HepG2 (cell line): Measurements from ENCODE around the gene SLC12A3. TPM values are rescaled to one million over a fixed set of nuclear protein-coding genes. Genes with fewer than 3 reads are reported as not detected.
A peak's percentile ranks its signal among the peaks of the same experiment; 100 is the strongest.

Source experiments
- ATAC-seq: fragments of 200-7000 bp; cut with Tn5 transposase; 3 replicates; pipeline ENCODE4 v1.9.1; 2020; ENCODE audit warnings: mild to moderate bottlenecking, moderate library complexity
- BruUV-seq: library from RNA; stranded (reverse); fragments of 400-500 nt; replicated peaks from 2 replicates; lab custom pipeline; 2021; lab: Mats Ljungman, UMichigan
- CTCF ChIA-PET: fragments of 300-600 bp; formaldehyde crosslinking; extraction: SDS; loops from one replicate; lab custom pipeline; 2021; ENCODE audit warnings: low total read pairs, inconsistent platforms, low intra/inter-chr PET ratio; lab: Yijun Ruan, JAX
- POLR2A ChIA-PET: fragments of 350-600 bp; sonication (Branson Sonifier 250); formaldehyde crosslinking; loops from one replicate; lab custom pipeline; 2020; ENCODE audit warnings: antibody characterized with exemption, inconsistent platforms; lab: Yijun Ruan, JAX
- DNase-seq: peaks from one replicate; pipeline ENCODE4 v3.0.0-alpha.2; 2015; ENCODE audit warnings: low spot score
- FAIRE-seq: peaks from 3 replicates; lab custom pipeline; 2011; peaks lifted over from hg19 to GRCh38; lab: Jason Lieb, UNC
- H2AFZ ChIP-seq: one replicate; pipeline ENCODE4 v1.6.1; 2011; ENCODE audit warnings: low read length, inconsistent platforms
- H3K27ac ChIP-seq: fragments of 300-600 bp; 3 replicates; pipeline ENCODE4 v1.8.0; 2011; ENCODE audit warnings: mixed run types, mild to moderate bottlenecking, mixed read lengths, low read length, inconsistent platforms; ENCODE audit not compliant: insufficient read depth; ENCODE audit errors: extremely low read length
- H3K27me3 ChIP-seq, 2 experiments: fragments of 200-600 bp in 1 of 2; 2 replicates in 1 of 2; 3 replicates in 1 of 2; pipeline versions ENCODE4 v1.6.0 to v1.8.0; 2011; ENCODE audit warnings: low read length in 2 of 2, mild to moderate bottlenecking in 2 of 2, moderate library complexity in 2 of 2, inconsistent platforms in 1 of 2; ENCODE audit not compliant: insufficient read depth in 2 of 2, control insufficient read depth in 1 of 2
- H3K36me3 ChIP-seq, 2 experiments: fragments of 200-600 bp in 1 of 2; replicated peaks in 1 of 2; 2 replicates in 1 of 2; 3 replicates in 1 of 2; pipeline versions ENCODE4 v1.5.1 to v1.8.0; 2011; ENCODE audit warnings: low read length in 2 of 2, inconsistent platforms in 1 of 2; ENCODE audit not compliant: insufficient read depth in 2 of 2, control insufficient read depth in 1 of 2
- H3K4me1 ChIP-seq: 2 replicates; pipeline ENCODE4 v1.5.1; 2012; ENCODE audit warnings: low read length, inconsistent platforms; ENCODE audit not compliant: insufficient read depth
- H3K4me2 ChIP-seq: 2 replicates; pipeline ENCODE4 v1.6.0; 2011; ENCODE audit warnings: low read depth, low read length, inconsistent platforms
- H3K4me3 ChIP-seq, 3 experiments: fragments of 200-600 bp in 1 of 3; sonication (generic), shearing (Covaris generic) in 1 of 3; replicated peaks in 1 of 3; 2 replicates each; pipeline ENCODE4 v1.5.1; 2011 to 2016; ENCODE audit warnings: low read length in 3 of 3, inconsistent platforms in 2 of 3, low read depth in 2 of 3, mild to moderate bottlenecking in 2 of 3, control low read depth in 1 of 3, mixed read lengths in 1 of 3; ENCODE audit not compliant: insufficient read depth in 1 of 3
- H3K79me2 ChIP-seq: one replicate; pipeline ENCODE4 v1.6.1; 2011; ENCODE audit warnings: low read length, inconsistent platforms; ENCODE audit not compliant: insufficient read depth
- H3K9ac ChIP-seq: 2 replicates; pipeline ENCODE4 v1.6.0; 2011; ENCODE audit warnings: mild to moderate bottlenecking, low read depth, low read length, inconsistent platforms; ENCODE audit not compliant: insufficient read depth
- H3K9me3 ChIP-seq: 2 replicates; pipeline ENCODE4 v1.5.1; 2012; ENCODE audit warnings: mild to moderate bottlenecking, low read length
- H4K20me1 ChIP-seq: 2 replicates; pipeline ENCODE4 v1.6.0; 2011; ENCODE audit warnings: inconsistent platforms, mild to moderate bottlenecking, low read length, moderate library complexity; ENCODE audit not compliant: insufficient read depth
- ASH2L ChIP-seq: fragments of 300-600, 200-600 bp; sonication (generic); IDR thresholded peaks from 2 replicates; pipeline ENCODE4 v1.7.0; 2017; ENCODE audit warnings: low read depth, mild to moderate bottlenecking, moderate library complexity, mixed read lengths, low read length; ENCODE audit not compliant: insufficient read length
- EHMT2 ChIP-seq: fragments of 200-600 bp; sonication (generic); IDR thresholded peaks from 2 replicates; pipeline ENCODE4 v1.7.0; 2017; ENCODE audit warnings: antibody characterized with exemption, low read depth, low read length, borderline replicate concordance
- FOXO1 ChIP-seq: sonication (generic); formaldehyde crosslinking; IDR thresholded peaks from 2 replicates; pipeline ENCODE4 v1.4.0; 2020; ENCODE audit warnings: missing genetic modification reagents
- HOXD1 ChIP-seq: sonication (generic); formaldehyde crosslinking; IDR thresholded peaks from 2 replicates; pipeline ENCODE4 v1.5.0; 2020; ENCODE audit warnings: missing genetic modification reagents
- RCOR2 ChIP-seq: IDR thresholded peaks from 2 replicates; pipeline ENCODE4 v1.6.1; 2016; ENCODE audit warnings: missing biosample characterization, missing genetic modification reagents
- SALL1 ChIP-seq: sonication (generic); formaldehyde crosslinking; IDR thresholded peaks from 2 replicates; pipeline ENCODE4 v1.8.0; 2022; ENCODE audit warnings: mild to moderate bottlenecking, missing genetic modification reagents
- SKIL ChIP-seq: sonication (generic); formaldehyde crosslinking; IDR thresholded peaks from 2 replicates; pipeline ENCODE4 v1.8.0; 2022; ENCODE audit warnings: missing genetic modification reagents, mild to moderate bottlenecking, moderate library complexity, borderline replicate concordance
- SOX6 ChIP-seq, 2 experiments: fragments of 450-650 bp in 1 of 2; sonication (generic) in 1 of 2; formaldehyde crosslinking in 1 of 2; IDR thresholded peaks; 2 replicates each; pipeline versions ENCODE4 v1.4.0 to v1.6.1; 2017 to 2020; ENCODE audit warnings: antibody characterized with exemption in 1 of 2, mild to moderate bottlenecking in 1 of 2, missing genetic modification reagents in 1 of 2
- ZBTB4 ChIP-seq: sonication (generic); formaldehyde crosslinking; IDR thresholded peaks from 2 replicates; pipeline ENCODE4 v1.4.0; 2020; ENCODE audit warnings: missing genetic modification reagents, mild to moderate bottlenecking, borderline replicate concordance
- ZEB1 ChIP-seq: IDR thresholded peaks from 2 replicates; pipeline ENCODE4 v1.6.1; 2012; ENCODE audit warnings: mild to moderate bottlenecking, low read depth, inconsistent platforms; ENCODE audit not compliant: insufficient replicate concordance
- ZFYVE20 ChIP-seq: sonication (generic); formaldehyde crosslinking; IDR thresholded peaks from 2 replicates; pipeline ENCODE4 v1.8.0; 2023; ENCODE audit warnings: low read depth, mild to moderate bottlenecking, moderate library complexity, missing genetic modification reagents, borderline replicate concordance
- ZSCAN25 ChIP-seq: sonication (generic); formaldehyde crosslinking; IDR thresholded peaks from 2 replicates; pipeline ENCODE4 v1.8.0; 2022; ENCODE audit warnings: mild to moderate bottlenecking, missing genetic modification reagents
- WGBS: methylation state at CpG from one replicate; pipeline ENCODE4 v1.1.6; 2017; ENCODE audit warnings: low lambda C conversion rate; 5-methylcytosine and 5-hydroxymethylcytosine counted together
- in situ Hi-C: cut with HindIII; loops from 2 replicates; pipeline ENCODE4 v1.10.0; 2017; ENCODE audit warnings: low pct_unique_long_range_greater_than_20kb; ENCODE audit not compliant: extremely low pct_ligation_motif_present
- intact Hi-C: fragments of 100-400 bp; cut with micrococcal nuclease; formaldehyde crosslinking; loops from one replicate; pipeline ENCODE4 v1.10.0; 2022; ENCODE audit not compliant: unreplicated experiment
- polyA plus RNA-seq, 8 experiments: library from polyadenylated mRNA; depleted of rRNA in 3 of 8; stranded (reverse) in 7 of 8; unstranded in 1 of 8; fragments of >200 nt; fragmentation: Illumina TruSeq in 4 of 8; extraction: Trizol in 4 of 8; gene quantifications; 2 replicates each; pipeline versions ENCODE4 v1.2.1 to v1.2.3, GENCODE V29; 2011 to 2016; ENCODE audit warnings: low read depth in 4 of 8, missing spikeins in 1 of 8, mixed read lengths in 1 of 8; ENCODE audit not compliant: insufficient read depth in 1 of 8
- total RNA-seq, 5 experiments: library from RNA; depleted of rRNA; stranded (reverse); fragments of >200 nt; fragmentation: Illumina TruSeq; extraction: Trizol; gene quantifications; 2 replicates each; pipeline ENCODE4 v1.2.3, GENCODE V29; 2016; ENCODE audit warnings: low read depth in 1 of 5

The SLC12A3 gene
- total and polyA plus RNA-seq, 2 of the 13 experiments (the other 11 are each of a cell fraction or from before 2014, with no cell fraction given), result 6.2 TPM; not detected in 1

GRCh38 chr16:56838622-56839337, 26.2 kb upstream of the SLC12A3 start:
- Histone ChIP-seq H3K4me1 (peaks cover 76% of the 10 kb centered on the region), H3K4me3 (no peak overlapping the region), H3K36me3 (peaks cover 14 to 57% of the 10 kb centered on the region in 2 experiments), H3K9me3 (no peaks in the 10 kb centered on the region), H3K79me2 (no peaks in the 10 kb centered on the region), H3K4me2 (peak overlapping the region; percentile 39), H4K20me1 (no peaks in the 10 kb centered on the region), H3K27me3 (no peaks in the 10 kb centered on the region), H3K27ac (peak overlapping the region; percentile 75), H2AFZ (no peak overlapping the region), H3K9ac (peak overlapping the region; percentile 51)
- ATAC-seq (peak; percentile 82), FAIRE-seq (peak; percentile 77), DNase-seq (peak; percentile 85)
- in situ Hi-C loops (no loop called here), intact Hi-C loops (loop anchor here (1.0 to 2.0 kb wide), 2 partner anchors 11 to 24 kb away; no protein-coding TSS in a partner anchor)
- no TSS peak for BruUV-seq
- CTCF ChIA-PET, result no interaction called here
- POLR2A ChIA-PET, result interaction anchor here (1.2 to 3.7 kb wide), 7 partner anchors 9 to 93 kb away, joined by 3 to 44 read pairs (median 4); no protein-coding TSS in a partner anchor
- 50% methylated on average over 9 of the region's 9 CpGs for WGBS
- TF ChIP-seq EHMT2, result no peak
- TF ChIP-seq SKIL, result no peak
- TF ChIP-seq RCOR2, result 0 out of 2 replicates have a peak, but pooled peaks have one; percentile 23
- peak; percentile 79 for TF ChIP-seq ZBTB4 (CRISPR knock-in tag)
- TF ChIP-seq SOX6 (IDR thresholded peaks at IDR 0.05), result no peak
- TF ChIP-seq SOX6 (CRISPR knock-in tag; IDR thresholded peaks at IDR 0.05), result peak; percentile 86
- TF ChIP-seq SALL1 (CRISPR knock-in tag), result peak; percentile 34; the same call in 1 of the 2 replicates
- no peak for TF ChIP-seq HOXD1 (CRISPR knock-in tag)
- TF ChIP-seq ZFYVE20, result no peak
- peak; percentile 76 for TF ChIP-seq ASH2L
- TF ChIP-seq FOXO1, result no peak
- TF ChIP-seq ZEB1, result peak; percentile 17
- TF ChIP-seq ZSCAN25 (CRISPR knock-in tag), result no peak
